Stimulated activated CD4-positive, alpha-beta T cell treated with anti-CD3 and anti-CD28 coated beads, Interleukin-15, amount 100 ng/mL, for 1 hour (primary cell): ENCODE measurements around the gene CHP1.
"Not testable (repeated sequence)": the region's sequence is repeated elsewhere in the genome, so short reads cannot be mapped to it uniquely, and the experiment has no call there.

ENCODE experiments used
- DNase-seq, 2 donors: peaks; one replicate each; pipeline ENCODE4 v3.0.0-alpha.2; 2020; ENCODE audit warnings: low read depth in 1 of 2, low spot score in 1 of 2

Gene CHP1

DNA sequence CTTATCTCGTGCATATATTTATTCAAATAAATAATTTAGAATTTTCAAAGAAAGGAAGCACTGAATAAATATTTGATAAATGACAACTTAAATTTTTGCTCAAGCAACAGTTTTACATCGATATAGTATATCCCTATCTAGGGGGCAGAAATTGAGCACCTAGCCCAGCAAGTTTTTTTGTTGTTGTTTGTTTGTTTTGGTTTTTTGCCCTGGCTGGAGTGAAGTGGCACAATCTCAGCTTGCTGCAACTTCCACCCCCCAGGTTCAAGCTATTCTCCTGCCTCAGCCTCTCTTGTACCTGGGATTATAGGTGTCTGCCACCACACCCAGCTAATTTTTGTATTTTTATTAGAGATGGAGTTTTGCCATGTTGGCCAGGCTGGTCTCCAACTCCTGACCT lies 58.9 kb downstream of the CHP1 start:
- DNase-seq, result no peak

DNA sequence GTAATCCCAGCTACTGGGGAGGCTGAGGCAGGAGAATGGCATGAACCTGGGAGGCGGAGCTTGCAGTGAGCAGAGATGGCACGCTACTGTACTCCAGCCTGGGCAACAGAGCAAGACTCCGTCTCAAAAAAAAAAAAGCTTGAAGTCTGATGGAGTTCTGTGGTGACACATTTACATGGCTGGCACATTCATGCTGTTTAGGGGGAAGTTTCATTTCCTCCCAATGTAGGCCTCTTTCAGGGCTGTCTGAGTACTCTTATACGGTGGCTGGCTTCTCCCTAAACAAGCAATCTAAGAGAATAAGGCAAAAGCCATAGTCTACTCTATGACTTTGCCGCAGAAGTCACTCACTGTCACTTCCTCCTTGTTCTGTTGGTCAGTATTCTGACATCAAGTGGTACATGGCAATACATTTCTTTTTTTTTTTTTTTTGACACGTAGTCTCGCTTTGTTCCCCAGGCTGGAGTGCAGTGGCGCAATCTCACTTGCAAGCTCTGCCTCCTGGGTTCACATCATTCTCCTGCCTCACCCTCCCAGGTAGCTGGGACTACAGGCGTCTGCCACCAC lies 60.1 kb downstream of the CHP1 start:
- no peak for DNase-seq

DNA sequence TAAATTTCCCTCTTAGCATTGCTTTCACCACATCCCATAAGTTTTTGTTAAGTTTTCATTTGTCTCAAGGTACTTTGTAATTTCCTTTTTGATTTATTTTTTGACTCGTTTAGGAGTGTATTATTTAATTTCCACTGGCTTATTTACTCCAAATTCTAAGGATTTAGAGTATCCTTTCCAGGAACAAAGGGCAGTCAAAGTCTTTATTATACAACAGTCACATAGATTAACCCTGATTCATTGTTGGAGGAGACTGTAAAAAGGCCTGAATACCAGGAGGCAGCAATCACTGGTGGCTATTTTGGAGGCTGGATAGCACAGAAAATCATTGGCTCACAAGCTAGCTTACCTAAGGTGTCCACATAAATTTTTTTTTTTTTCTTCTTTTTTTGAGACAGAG lies 61.5 kb downstream of the CHP1 start:
- no peak for DNase-seq

DNA sequence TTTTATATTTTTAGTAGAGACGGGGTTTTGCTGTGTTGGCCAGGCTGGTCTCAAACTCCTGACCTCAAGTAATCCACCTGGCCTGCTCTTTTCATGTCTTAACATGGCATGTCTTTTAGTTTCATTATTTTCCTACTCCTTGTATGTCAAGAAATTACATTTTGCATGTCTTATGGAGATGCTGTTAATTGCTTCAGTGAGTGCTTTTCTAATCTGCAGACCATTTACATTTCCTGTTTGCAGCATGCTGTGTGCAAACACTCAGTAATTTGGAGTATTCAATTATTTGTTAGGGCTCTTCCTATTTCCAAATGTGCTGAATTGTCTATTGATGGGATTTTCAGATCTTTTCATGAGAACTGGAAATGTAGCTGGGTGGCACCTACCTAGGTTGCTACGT lies 70.1 kb downstream of the CHP1 start:
- not testable (repeated sequence) for DNase-seq

DNA sequence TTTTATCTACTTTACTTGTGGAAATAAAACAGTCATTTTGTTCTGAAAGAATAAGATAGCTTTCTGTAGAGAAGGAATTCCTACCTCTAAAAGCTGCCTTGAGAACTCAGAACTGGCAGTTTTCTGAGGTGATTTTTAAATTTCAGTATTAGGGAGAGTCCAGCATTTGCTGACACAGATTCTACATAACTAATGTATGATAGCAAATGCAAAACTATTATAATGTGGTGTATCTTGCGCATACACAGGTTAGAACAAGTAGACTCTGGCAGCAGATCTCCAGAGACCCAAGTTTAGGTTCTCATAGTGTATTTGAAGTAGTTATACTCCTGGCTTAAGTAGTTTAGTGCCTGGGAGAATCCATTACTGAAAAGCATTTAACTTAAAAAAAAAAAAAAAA lies 70.5 kb downstream of the CHP1 start:
- DNase-seq, result no peak

DNA sequence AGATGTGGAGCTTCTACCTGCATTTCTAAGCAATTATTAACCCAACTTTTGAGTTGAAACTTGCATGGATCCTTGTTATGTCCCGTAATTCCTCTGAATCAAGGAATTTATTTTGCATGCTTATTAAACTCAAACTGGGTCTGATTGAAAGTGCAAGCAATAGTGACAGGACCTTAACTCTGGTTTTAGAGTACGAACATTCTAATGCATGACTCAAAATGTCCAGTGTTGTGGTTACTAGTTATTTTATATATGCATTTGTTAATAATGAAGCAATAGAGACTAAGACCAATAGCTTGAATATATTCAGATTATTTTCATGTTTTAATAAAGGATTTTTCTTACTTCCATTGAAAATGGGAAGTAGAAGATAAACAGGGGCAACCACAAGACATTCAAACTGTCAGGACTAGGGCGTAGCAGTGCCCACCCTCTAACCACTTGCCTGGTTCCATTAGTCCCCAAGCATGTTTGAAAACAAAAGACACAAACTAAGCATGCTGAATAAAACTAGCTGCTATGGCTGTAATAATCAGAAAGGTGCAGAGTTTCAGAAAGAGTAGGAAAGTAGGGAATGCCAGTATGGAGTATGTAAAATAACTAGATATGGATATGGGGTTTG lies 73.2 kb downstream of the CHP1 start:
- DNase-seq, result no peak

DNA sequence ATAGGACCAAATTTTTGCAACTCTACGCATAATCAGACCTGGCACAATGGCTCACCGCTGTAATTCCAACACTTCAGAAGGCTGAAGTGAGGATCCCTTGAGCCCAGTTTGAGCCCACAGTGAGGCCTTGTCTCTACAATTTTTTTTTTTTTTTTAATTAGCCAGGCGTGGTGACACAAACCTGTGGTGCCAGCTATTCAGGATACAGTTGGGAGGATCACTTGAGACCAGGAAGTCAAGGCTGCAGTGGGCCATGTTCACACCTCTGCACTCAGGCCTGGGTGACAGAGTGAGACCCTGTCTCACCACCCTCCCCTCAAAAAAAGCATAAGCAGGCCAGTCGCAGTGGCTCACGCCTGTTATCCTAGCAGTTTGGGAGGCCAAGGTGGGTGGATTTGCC lies 76.6 kb downstream of the CHP1 start:
- DNase-seq, result no peak

DNA sequence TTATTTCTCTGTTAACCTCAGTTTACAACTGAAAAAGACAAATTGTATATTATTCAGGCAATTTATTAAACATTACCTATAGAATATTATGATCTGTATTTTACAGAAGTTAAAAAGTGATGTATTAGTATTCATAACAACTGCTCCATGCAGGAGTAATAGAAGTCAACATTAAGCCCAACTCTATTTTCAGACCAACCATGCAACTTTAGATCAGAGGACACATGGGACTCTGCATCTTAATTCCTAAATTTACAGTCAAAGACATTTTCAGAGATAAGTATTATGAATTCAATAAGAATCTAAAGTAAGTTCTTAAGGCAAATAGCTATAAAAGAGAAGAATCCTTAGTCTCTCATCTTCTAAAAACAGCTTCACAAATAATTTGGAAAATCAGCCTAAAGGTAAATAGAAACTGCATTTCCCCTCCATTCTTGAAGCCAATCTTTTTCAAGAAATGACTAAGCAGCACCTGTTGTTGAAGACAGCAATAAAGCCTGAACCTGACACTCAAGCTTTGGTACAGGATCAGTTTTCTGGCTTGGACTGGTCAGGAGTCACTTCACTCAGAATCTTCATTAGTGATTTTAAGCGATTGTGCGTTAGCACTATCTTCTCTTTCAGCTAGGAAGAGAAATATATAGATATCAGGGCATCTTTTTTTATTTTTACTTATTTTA lies 78.3 kb downstream of the CHP1 start:
- no peak for DNase-seq

DNA sequence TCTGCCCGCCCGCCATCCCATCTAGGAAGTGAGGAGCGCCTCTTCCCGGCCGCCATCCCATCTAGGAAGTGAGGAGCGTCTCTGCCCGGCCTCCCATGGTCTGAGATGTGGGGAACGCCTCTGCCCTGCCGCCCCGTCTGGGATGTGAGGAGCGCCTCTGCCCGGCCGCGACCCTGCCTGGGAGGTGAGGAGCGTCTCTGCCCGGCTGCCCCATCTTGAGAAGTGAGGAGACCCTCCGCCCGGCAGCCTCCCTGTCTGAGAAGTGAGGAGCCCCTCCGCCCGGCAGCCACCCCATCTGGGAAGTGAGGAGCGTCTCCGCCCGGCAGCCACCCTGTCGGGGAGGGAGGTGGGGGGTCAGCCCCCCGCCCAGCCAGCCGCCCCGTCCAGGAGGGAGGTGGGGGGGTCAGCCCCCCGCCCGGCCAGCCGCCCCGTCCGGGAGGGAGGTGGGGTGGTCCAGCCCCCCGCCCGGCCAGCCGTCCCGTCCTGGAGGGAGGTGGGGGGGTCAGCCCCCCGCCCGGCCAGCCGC lies 89.8 kb downstream of the CHP1 start:
- DNase-seq, result not testable (repeated sequence)

DNA sequence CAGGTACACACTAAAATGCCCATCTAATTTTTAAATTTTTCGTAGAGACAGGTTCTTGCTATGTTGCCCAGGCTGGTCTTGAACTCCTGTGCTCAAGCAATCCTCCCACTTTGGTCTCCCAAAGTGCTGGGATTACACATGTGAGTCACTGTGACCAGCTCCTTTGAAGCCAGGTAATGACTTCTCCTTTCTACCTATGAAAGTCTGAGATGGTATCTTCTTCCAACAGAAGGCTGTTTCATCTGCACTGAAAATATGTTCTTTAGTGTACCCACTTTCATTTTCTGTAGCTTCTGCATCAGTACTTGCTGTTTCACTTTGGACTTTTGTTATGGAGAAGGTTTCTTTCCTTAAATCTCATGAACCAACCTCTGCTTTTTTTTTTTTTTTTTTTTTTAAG lies 92.5 kb downstream of the CHP1 start:
- DNase-seq, result no peak

DNA sequence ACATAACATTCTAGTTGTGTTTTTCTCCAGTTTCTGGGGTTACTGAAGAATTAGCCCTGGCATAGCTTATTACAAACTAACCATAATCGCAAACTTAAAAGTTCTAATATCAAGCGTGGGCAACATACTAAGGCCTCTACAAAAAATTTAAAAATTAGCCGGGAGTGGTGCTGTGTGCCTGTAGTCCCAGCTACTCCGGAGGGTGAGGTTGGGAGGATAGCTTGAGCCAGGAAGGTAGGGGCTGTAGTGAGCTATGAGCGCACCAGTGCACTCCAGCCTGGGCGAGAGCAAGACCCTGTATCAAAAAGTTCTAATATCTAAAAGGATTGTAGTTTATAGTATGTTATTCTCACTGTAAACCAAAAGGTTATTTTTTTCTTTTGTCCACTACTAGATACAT lies 100.2 kb downstream of the CHP1 start:
- no peak for DNase-seq
